ENCODE measurements around the gene ZBTB20.

- TF ChIP-seq TAF1 (IDR thresholded peaks at IDR 0.05; ENCODE audit: borderline replicate concordance, insufficient read depth, low read length) (no peak), POLR2AphosphoS5 (IDR thresholded peaks at IDR 0.05; ENCODE audit: low read depth, low read length) (no peak)
Measured at GRCh38 chr3:114452937-114453336, 694.2 kb downstream of the ZBTB20 start.
